ENCODE data around the gene KIF26A.

KIF26A gene

DNA sequence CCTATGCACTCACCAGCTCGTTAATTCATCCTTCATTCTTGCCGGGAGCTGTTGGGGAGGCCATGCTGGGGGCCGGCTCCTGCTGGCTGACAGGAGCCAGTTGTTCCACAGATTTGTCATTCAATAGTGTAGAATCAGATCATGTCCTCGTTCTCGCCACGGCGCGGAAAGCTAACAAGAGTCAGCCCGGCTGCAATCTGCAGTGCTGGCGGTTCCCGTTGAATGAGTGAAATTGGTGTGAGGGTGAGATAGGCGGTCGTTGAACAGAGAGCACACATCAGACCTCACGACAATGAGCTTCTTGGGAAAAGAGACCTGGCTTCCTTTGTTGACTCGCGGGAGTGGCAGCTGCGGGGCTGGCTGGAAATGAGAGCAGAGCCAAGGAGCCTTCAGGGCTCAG is 57.5 kb downstream of the KIF26A start:
- no peak for TF ChIP-seq CTCF (conservative IDR thresholded peaks at IDR 0.05; ENCODE audit: low read depth)
- CTCF ChIA-PET: no interaction called here
- POLR2A ChIA-PET (ENCODE audit: low non-redundant PET): no interaction called here
- DNase-seq (ENCODE audit: low spot score): no peak
- no peak overlapping the region for H3K27ac ChIP-seq

GRCh38 chr14:104196461-104197140 is 58.2 kb downstream of the KIF26A start:
- DNase-seq (ENCODE audit: low spot score): no peak
- POLR2A ChIA-PET (ENCODE audit: low non-redundant PET): no interaction called here
- CTCF ChIA-PET: no interaction called here
- TF ChIP-seq CTCF (conservative IDR thresholded peaks at IDR 0.05; ENCODE audit: low read depth): no peak
- peak overlapping the region; percentile 15; the same call in 1 of the 2 replicates for H3K27ac ChIP-seq

DNA sequence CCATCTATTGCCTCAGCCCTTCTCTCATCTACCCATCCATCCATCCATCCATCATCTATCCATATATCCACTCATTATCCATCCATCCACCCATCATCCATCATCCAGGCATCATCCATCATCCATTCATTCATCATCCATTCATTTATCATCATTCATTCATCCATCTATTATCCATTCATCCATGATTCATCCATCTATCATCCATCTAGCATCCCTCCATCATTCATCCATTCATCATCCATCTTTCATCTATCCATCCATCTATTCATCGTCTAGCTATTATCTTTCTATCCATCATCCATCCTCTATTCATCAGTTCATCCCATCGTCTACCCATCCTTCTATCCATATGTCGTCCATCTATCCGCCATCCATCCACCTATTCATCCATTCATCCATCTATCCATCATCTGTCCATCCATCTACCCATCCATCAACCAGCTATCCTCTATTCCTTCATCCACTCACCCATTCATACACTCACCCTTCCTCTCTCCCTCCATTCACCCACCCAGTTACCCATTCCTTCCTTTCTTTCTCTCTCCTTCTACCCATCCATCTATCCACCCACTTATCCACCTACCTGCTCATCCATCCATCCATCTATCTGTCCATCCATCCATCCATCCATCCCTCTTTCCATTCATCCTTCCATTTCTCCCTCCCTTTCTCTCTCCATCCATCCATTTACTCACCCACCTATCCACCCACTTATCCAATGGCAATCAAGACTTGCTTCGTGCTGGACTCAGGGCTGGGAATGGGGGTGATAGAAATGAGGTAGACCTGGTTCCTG is 59.3 kb downstream of the KIF26A start:
- CTCF ChIA-PET: no interaction called here
- POLR2A ChIA-PET (ENCODE audit: low non-redundant PET): no interaction called here
- no peak for DNase-seq (ENCODE audit: low spot score)
- H3K27ac ChIP-seq: no peak overlapping the region
- TF ChIP-seq CTCF (conservative IDR thresholded peaks at IDR 0.05; ENCODE audit: low read depth): no peak

DNA sequence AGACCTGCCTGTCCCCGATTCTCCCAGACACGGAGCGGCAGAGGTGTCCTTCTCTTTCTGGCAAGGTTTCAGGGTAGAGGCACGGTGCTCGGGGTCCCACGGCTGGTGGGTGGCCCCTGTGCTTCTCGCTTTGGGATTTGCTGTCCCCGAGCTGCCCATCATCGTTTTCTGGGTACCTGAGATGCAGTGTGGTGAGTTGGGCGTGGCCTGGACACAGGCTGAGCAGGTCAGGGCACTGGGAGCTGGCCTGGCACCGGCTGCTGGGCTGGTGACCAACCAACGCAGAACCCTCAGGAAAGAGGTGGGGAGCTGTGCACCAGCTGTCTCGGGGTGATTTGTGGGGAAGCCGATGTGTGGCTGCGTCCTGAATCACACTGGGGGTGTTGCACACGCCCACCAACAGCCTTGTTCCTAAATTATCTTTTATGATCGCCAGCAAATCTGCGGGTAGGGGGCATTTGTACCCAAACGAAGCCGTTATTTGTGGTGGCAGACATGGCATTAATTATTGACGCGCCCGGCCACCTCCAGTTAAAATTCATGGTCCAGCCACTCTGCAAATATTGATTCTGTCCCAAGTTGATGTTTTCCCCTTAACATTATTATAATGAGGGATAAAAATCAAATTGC is 61.0 kb downstream of the KIF26A start:
- CTCF ChIA-PET: no interaction called here
- POLR2A ChIA-PET (ENCODE audit: low non-redundant PET): no interaction called here
- no peak for TF ChIP-seq CTCF (conservative IDR thresholded peaks at IDR 0.05; ENCODE audit: low read depth)
- H3K27ac ChIP-seq: no peak overlapping the region
- no peak for DNase-seq (ENCODE audit: low spot score)

- TF ChIP-seq CTCF (conservative IDR thresholded peaks at IDR 0.05; ENCODE audit: low read depth): no peak
- CTCF ChIA-PET: no interaction called here
- no peak overlapping the region for H3K27ac ChIP-seq
- POLR2A ChIA-PET (ENCODE audit: low non-redundant PET): no interaction called here
- DNase-seq (ENCODE audit: low spot score): no peak
These were observed 61.7 kb downstream of the KIF26A start for GRCh38 chr14:104200106-104200505.

- ChIA-PET CTCF (no interaction called here), POLR2A (ENCODE audit: low non-redundant PET) (no interaction called here)
- H3K27ac ChIP-seq: no peak overlapping the region
- TF ChIP-seq CTCF (conservative IDR thresholded peaks at IDR 0.05; ENCODE audit: low read depth): no peak
- DNase-seq (ENCODE audit: low spot score): no peak
These were observed 62.2 kb downstream of the KIF26A start for GRCh38 chr14:104200591-104200990.

All from RWPE1 (cell line).